Skeletal muscle tissue (tissue), 4 donors: ENCODE measurements around the gene SPDYE16. TPM values are rescaled to one million over a fixed set of nuclear protein-coding genes. Genes with fewer than 3 reads are reported as not detected.
"Not testable (repeated sequence)": the region's sequence is repeated elsewhere in the genome, so short reads cannot be mapped to it uniquely, and the experiment has no call there.

Experiments used
- H3K27ac ChIP-seq: one replicate; pipeline ENCODE4 v1.7.0; 2013; ENCODE audit warnings: mild to moderate bottlenecking, low read depth, low read length, inconsistent platforms
- H3K27me3 ChIP-seq, 3 donors: one replicate each; pipeline ENCODE4 v1.7.0; 2013; ENCODE audit warnings: low read length in 3 of 3; ENCODE audit not compliant: control insufficient read depth in 3 of 3, insufficient read depth in 3 of 3
- H3K36me3 ChIP-seq, 3 donors: one replicate each; pipeline ENCODE4 v1.7.0; 2013; ENCODE audit warnings: low read length in 3 of 3; ENCODE audit not compliant: control insufficient read depth in 3 of 3, insufficient read depth in 3 of 3
- H3K4me1 ChIP-seq, 3 donors: one replicate each; pipeline ENCODE4 v1.7.0; 2013; ENCODE audit warnings: low read length in 3 of 3, mild to moderate bottlenecking in 3 of 3; ENCODE audit not compliant: control insufficient read depth in 3 of 3, insufficient read depth in 3 of 3
- H3K4me3 ChIP-seq, 3 donors: one replicate each; pipeline ENCODE4 v1.7.0; 2013; ENCODE audit warnings: low read length in 3 of 3
- H3K9ac ChIP-seq, 3 donors: one replicate each; pipeline ENCODE4 v1.7.0; 2013; ENCODE audit warnings: low read length in 3 of 3, mild to moderate bottlenecking in 3 of 3, moderate library complexity in 2 of 3, low read depth in 1 of 3
- H3K9me3 ChIP-seq, 3 donors: one replicate each; pipeline ENCODE4 v1.7.0; 2013; ENCODE audit warnings: low read length in 3 of 3; ENCODE audit not compliant: control insufficient read depth in 3 of 3
- total RNA-seq: library from RNA; depleted of rRNA; stranded (reverse); fragments of >200 nt; gene quantifications from one replicate; pipeline ENCODE4 v1.2.3, GENCODE V29; 2014
- donor health status: Osteomylitis.

The SPDYE16 gene
- total RNA-seq, 1 donor from 2014 or later: not detected

DNA sequence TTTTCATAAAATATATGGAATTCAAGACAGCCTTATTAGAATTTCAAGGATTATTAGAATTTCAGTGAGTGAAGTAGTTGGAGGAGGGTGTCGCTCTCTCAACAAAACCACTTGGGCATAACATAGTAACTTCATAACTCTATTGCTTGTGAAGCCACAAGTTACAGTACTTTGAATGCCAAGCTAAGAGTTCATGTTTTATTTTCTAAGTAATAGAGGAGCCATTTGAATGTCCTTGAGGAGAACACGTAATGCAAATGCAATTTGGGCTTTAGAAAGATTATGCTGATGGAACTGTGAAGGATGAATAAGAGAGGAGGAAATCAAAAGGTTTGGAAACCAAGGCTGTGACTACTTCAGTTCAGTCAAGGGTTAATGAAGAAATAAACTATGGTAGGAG, 32.3 kb upstream of the SPDYE16 start:
- H3K27me3 ChIP-seq, H3K27ac ChIP-seq, H3K9me3 ChIP-seq, H3K4me1 ChIP-seq, H3K36me3 ChIP-seq, H3K4me3 ChIP-seq, H3K9ac ChIP-seq: not testable (repeated sequence)

DNA sequence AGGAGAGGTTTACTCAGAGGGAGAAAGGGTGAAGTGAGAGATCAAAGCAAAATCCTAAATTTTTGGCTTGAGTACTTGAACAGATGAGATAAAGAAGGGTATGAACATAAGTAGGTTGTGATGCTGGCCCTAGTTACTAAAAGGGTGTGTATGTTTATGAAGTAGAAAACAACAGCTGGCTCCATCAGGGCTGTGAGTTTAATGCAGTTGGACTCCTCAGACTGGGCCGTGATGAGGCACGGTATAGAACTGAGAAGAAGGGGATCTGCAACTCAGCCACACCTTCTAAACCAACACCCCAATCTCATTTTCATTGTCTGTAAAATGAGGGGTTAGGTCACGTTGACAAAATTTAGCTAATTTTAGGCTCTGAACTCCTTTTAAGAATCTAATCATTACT, 29.2 kb upstream of the SPDYE16 start:
- not testable (repeated sequence) for H3K4me3 ChIP-seq, H3K4me1 ChIP-seq, H3K36me3 ChIP-seq, H3K27ac ChIP-seq, H3K9ac ChIP-seq, H3K9me3 ChIP-seq, H3K27me3 ChIP-seq

DNA sequence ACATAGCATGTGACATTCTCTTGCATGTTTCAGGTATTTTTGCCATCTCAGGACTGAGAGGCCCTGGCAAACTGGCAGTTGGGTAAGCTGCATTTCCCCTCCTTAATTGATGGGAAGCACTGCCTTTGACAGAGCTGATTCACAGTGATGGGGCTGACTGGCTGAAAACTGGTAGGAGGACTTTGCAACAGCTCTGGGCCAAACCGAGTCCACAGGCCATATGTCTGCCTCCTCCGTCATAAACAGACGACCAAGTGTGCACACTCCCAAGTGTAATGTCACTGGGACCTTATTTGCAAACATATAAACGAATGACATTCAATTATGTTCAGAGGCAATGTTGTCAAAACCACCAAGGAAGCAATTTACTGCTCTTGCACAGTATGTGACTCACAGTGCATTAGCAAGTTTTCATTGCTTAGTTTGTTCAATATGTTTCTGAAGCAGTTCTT, 27.3 kb upstream of the SPDYE16 start:
- not testable (repeated sequence) for H3K4me3 ChIP-seq, H3K4me1 ChIP-seq, H3K9ac ChIP-seq, H3K27me3 ChIP-seq, H3K36me3 ChIP-seq, H3K9me3 ChIP-seq, H3K27ac ChIP-seq

DNA sequence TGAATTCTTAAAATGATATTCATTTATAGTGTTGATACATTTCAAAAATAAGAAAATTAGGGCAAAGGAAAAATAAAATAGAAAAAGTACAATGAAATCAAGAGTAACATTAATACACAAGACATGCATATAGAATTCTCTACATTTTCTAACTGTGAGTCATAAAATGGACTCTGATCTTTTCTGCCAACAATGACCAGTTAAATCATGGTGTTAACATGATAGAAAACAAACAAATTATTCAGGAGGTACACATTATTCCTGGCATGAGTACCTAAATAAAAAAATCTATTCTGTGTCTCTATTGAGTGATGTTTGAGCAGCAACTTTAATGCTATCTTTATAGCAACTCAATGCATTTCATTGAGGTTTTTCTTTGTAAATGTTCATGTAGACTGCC, 25.6 kb upstream of the SPDYE16 start:
- H3K36me3 ChIP-seq, H3K9me3 ChIP-seq, H3K27ac ChIP-seq, H3K4me1 ChIP-seq, H3K27me3 ChIP-seq, H3K4me3 ChIP-seq, H3K9ac ChIP-seq: not testable (repeated sequence)

DNA sequence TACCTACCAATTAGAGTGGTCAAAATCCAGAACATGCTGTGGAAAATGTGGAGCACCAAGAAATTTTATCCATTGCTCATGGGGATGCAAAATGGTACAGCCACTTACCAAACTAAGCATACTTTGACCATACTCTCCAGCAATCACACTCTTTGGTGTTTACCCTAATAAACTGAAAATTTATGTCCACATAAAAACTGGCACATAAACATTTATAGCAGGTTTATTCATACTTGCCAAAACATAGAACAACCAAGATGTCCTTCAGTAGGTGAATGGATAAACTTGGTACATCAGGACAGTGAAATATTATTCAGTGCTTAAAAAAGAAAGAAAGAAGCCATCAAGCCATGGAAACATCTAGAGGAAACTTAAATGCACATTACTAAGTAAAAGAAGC, 24.7 kb upstream of the SPDYE16 start:
- H3K27me3 ChIP-seq, H3K4me3 ChIP-seq: not testable (repeated sequence)

DNA sequence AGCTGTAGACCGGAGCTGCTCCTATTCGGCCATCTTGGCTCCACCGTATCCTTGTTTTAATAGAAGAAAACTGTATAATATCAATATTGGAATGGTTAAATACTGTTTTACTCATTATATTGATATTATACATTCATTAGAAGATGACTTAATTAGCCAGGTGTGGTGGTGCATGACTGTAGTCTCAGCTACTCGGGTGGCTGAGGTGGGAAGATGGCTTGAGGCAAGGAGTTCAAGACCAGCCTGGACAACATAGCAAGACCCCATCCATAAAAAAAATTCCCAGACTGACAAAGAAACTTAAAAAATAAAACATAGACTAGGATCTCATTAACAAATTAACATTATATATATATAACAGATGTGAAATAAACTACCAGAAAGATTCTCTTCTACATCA, 24.2 kb upstream of the SPDYE16 start:
- not testable (repeated sequence) for H3K9ac ChIP-seq, H3K4me3 ChIP-seq, H3K27me3 ChIP-seq, H3K9me3 ChIP-seq, H3K27ac ChIP-seq, H3K4me1 ChIP-seq, H3K36me3 ChIP-seq

More for the DNA sequence above, 24.7 kb upstream of the SPDYE16 start:
- not testable (repeated sequence) for H3K27ac ChIP-seq, H3K4me1 ChIP-seq, H3K9ac ChIP-seq, H3K36me3 ChIP-seq, H3K9me3 ChIP-seq

DNA sequence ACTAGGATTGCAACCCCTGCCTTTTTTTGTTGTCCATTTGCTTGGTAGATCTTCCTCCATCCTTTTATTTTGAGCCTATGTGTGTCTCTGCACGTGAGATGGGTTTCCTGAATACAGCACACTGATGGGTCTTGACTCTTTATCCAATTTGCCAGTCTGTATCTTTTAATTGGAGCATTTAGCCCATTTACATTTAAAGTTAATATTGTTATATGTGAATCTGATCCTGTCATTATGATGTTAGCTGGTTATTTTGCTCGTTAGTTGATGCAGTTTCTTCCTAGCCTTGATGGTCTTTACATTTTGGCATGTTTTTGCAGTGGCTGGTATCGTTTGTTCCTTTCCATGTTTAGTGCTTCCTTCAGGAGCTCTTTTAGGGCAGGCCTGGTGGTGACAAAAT, 21.9 kb upstream of the SPDYE16 start:
- H3K4me3 ChIP-seq, H3K9me3 ChIP-seq, H3K27ac ChIP-seq, H3K9ac ChIP-seq, H3K27me3 ChIP-seq, H3K4me1 ChIP-seq, H3K36me3 ChIP-seq: not testable (repeated sequence)

DNA sequence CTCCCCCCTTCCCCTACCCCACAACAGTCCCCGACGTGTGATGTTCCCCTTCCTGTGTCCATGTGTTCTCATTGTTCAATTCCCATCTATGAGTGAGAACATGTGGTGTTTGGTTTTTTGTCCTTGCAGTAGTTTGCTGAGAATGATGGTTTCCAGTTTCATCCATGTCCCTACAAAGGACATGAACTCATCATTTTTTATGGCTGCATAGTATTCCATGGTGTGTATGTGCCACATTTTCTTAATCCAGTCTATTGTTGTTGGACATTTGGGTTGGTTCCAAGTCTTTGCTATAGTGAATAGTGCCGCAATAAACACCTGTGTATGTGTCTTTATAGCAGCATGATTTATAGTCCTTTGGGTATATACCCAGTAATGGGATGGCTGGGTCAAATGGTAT, 18.2 kb upstream of the SPDYE16 start:
- not testable (repeated sequence) for H3K27ac ChIP-seq, H3K4me3 ChIP-seq, H3K27me3 ChIP-seq, H3K36me3 ChIP-seq, H3K4me1 ChIP-seq, H3K9me3 ChIP-seq, H3K9ac ChIP-seq

DNA sequence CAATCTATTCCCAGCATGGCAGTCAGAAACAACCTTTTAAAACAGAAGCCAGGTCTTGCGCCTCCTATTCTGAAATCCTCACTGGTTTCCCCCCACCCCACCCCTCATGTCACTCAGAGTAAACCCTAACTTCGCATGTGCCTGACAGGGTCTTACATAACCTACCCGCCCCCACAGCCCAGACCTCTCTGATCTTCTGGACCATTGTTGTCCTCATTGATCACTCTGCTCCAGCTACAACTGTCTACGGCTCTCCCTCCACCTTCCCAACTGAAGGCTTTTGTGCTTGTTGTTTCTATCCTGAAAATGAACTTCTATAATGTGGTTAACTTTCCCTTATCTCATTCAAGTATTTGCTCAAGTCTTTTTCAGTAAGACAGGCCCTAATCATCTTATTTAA, 17.1 kb upstream of the SPDYE16 start:
- H3K36me3 ChIP-seq, H3K4me1 ChIP-seq, H3K27me3 ChIP-seq, H3K27ac ChIP-seq, H3K9me3 ChIP-seq, H3K9ac ChIP-seq, H3K4me3 ChIP-seq: not testable (repeated sequence)

DNA sequence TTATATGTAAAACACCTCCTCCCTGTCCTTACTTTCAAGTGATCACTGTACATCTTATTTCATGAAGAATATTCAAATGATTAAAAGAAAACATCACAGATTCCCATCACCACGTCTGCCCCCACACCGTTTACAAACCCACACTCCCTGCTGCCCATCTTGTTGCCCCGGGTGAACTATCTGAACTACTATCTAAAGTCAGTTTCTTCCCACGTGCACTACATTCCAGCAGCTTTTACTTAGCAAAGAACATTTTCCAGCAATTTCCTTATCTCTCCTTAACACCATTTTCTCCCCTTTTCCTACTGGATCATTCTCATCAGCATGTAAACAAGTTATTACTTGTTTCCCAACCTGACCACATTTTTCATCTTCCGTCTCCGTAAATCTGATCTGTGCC, 16.6 kb upstream of the SPDYE16 start:
- H3K9me3 ChIP-seq, H3K9ac ChIP-seq, H3K4me3 ChIP-seq, H3K36me3 ChIP-seq, H3K4me1 ChIP-seq, H3K27me3 ChIP-seq, H3K27ac ChIP-seq: not testable (repeated sequence)

DNA sequence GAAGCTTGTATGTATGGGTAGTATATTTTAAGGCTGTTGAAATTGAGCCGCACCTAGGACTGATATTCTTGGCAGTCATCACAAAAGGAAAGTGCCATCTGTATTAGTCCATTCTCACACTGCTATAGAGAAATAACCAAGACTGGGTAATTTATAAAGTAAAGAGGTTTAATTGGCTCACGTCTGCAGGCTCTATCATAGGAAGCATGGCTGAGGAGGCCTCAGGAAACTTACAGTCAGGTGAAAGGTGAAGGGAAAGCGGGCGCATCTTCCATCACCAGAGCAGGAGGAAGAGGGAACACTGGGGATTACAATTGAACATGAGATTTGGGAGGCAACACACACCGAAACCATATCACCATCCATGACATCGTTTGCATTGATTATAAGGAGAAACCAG, 8.9 kb upstream of the SPDYE16 start:
- H3K9me3 ChIP-seq, H3K9ac ChIP-seq, H3K36me3 ChIP-seq, H3K4me3 ChIP-seq, H3K4me1 ChIP-seq, H3K27me3 ChIP-seq, H3K27ac ChIP-seq: not testable (repeated sequence)
